C1 segment of cervical spinal cord (tissue), 14 donors: ENCODE data around the gene NUP50.
"Not testable (repeated sequence)": the region's sequence is repeated elsewhere in the genome, so short reads cannot be mapped to it uniquely, and the experiment has no call there.

Source experiments
- DNase-seq, 14 donors: peaks; one replicate each; lab custom pipeline; 2025; lab: John Stamatoyannopoulos, UW

Gene NUP50

DNA sequence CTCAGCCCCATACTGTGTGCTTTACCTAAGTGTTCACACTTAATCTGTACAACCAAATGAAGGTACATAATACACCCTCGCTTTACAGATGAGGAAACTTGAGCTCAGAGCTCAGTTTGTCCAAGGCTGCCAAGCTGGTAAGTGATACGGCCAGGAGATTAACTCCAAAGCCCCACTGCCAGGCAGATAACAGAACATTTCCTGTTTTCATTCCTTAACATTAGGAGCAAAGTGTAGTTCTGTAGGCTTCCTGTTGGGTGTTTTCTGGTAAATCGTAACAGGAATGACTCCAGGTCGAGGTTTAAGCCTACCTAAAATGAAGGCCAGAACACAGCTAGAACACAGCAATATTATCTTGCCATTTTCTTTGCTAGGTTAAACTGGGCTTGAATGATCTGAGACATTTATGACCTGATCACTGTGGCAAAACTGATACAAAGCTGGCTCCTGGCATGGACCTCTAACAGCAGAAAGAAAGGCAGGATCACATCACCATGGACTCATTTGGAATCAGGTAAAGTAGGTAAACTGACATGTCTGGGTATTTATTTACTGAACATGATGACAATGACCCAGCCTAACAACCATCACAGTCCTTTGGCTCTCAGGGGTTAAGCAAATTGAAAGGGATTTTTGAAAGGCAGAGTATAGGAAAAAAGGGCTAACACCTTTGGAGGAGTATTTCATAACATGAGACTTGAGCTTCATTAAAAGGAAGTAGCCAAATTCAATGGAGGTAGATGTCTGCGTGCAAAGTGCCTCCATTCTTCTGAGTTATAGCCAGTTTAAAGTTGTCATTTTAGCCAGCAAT lies 3.9 kb upstream of the NUP50 start:
- DNase-seq, result no peak

DNA sequence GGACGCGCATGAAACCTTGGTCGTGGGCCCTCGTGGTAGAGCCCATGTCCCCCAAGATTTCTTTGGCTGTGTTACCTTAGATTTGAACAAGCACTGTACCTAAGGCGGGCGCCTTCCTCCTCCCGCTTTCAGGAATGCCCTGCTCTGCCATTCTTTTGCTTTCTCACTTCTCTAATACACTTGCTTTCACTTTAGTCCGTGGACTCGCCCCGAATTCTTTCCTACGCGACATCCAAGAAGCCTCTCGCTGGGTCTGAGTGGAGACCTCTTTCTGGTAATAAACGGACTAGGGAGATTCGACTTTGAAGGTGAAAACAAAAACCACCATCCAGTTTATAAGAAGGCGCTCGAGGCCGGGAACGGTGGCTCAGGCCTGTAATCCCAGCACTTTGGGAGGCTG lies 1.2 kb upstream of the NUP50 start:
- no peak for DNase-seq

DNA sequence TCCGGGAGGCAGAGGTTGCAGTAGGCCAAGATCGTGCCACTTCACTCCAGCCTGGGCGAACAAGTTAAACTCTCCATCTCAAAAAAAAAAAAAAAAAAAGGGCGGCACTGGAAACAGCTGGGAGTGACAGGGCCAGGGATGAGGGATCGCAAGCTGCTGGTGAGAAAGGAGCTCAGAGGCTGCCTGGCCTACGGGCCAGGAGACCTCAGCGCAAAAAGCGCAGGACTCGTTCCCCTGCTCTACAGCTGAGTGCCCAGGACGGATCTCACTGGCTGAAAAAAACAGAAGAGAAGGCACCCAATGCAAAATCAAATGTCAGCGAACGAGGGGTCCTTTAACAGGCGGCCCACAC lies 650 bp upstream of the NUP50 start:
- DNase-seq, result no peak

DNA sequence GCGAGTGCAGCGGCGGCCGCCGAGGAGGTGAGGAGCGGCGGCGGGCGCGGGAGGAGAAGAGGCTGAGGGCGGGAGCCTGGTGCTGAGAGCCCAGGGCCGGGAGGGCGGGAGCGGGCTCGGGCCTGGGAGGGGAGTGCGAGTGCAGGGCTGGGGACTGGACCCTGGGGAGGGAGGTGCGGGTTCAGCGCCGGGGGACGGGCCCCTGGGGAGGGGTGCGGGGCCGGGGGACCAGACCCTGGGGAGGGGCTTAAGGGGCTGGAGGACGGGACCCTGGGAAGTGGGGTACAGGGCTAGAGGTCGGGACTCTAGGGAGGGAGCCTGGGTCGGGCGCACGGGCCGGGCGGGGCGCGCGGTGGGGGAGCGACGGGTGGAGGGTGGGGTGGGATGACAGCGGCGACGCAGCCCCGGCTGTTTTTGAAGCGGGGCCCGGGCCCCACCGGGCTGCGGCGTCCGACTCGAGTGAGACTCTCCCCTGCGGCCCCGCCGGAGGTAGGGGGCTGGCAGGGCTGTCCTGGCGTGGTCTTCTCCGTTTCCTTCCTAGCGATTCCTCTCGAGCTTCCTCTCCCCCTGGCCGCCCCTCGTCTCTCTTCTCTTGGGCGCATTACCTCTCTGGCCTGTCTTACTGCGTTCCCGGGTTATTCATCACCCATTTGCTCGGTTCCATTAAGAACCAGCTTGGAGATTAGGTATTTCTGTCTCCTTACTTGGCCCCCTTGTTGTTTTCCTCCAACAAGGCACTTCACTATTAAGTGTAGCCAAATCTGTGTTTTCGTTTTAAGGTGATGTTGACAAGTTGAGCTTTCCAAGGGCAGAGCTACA lies 754 bp downstream of the NUP50 start:
- DNase-seq, result peak in 9 of 14 donors; percentile 41 to 66 (median 43)

DNA sequence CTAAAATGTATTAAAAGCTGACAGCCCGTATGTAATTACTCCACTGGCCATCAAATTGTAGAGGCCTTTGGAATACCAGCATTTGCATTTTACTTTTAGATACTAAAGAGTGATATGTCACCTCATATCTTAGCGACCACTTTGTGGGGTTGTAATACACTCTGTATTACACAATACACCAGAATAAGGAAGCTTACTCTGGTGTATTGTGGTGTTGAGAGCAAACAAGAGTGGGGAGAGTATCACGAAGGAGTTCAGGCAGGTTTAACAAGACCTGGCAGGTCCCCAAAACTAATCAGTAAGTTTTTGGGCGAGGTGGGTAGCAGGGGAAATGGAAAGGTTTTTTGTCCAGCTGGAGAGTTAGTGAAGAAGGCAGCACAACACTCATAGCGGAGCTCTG lies 3.2 kb downstream of the NUP50 start:
- no peak for DNase-seq

GRCh38 chr22:45169591-45170466 lies 6.1 kb downstream of the NUP50 start:
- no peak for DNase-seq

DNA sequence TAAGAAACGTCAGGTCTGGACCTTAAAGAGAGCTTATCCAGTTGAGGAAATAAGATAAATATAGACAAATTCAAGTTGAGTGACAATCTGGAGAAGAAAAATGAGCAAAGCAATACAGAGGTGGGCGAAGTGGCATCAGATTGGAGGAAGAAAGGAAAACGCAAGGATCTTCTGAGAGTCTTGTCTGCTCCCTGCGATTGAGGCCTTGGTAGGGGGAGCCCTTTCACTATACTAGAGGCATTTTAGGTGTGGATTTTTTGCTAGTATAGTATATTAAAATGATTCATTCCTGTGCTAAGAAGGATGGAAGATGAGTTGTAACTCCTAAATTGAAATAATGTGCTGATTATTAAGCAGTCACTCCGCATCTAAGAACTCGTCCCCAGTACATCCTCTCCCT lies 8.1 kb downstream of the NUP50 start:
- DNase-seq, result no peak

GRCh38 chr22:45172881-45173585 lies 9.3 kb downstream of the NUP50 start:
- DNase-seq, result no peak

DNA sequence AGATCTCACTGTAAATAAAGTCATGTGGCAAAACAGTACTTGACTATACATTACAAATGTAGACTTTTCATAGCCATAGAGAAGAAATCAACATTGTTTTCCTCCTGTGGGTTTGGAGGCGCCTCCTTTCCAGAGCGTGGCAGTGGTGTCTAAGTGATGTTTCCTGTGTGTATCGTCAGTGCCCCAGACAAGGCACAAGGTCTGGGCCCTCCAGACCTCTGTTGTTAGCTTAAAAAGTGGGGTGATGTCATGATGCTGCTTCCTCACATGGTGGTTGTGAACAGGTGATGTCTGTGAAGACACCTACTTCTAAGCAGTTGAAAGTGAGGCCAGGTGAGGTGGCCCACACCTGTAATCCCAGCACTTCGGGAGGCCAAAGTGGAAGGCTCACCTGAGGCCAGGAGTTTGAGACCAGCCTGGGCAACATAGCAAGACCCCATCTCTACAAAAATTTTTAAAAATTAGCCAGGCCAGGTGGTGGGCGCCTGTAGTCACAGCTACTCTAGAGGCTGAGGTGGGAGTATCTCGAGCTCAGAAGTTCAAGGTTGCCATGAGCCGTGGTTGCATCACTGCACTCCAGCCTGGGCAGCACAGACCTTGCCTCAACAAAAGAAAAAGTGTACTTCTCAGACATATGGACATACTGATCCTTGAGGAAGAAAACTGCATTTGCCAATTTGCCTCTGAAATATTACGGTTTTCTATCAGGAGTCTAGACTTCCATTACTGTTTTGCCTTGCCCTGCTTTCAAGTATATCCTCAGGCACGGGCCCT lies 15.7 kb downstream of the NUP50 start:
- DNase-seq, result no peak

DNA sequence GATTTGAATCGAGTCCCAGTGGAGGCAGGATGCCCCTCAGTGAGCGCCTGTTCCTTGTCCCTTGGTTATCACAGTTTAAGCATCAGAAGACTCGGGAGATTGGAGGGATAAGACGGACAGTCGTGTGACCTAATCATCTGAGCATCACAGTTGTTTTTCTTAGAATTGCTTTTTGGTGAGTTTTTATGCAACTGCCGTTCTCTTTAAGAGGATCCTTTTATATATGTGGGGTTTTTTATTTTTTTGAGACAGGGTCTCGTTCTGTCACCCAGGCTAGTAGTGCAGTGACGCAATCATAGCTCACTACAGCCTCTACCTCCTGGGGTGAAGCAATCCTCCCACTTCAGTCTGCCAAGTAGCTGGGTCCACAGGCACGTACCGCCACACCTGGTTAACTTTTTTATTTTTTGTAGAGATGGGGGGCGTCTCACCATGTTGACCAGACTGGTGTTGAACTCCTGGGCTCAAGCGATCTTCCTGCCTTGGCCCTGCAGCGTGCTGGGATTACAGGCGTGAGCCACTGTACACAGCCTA lies 16.5 kb downstream of the NUP50 start:
- DNase-seq, result no peak

- DNase-seq, result no peak
Measured at GRCh38 chr22:45181240-45181639, 17.5 kb downstream of the NUP50 start.

DNA sequence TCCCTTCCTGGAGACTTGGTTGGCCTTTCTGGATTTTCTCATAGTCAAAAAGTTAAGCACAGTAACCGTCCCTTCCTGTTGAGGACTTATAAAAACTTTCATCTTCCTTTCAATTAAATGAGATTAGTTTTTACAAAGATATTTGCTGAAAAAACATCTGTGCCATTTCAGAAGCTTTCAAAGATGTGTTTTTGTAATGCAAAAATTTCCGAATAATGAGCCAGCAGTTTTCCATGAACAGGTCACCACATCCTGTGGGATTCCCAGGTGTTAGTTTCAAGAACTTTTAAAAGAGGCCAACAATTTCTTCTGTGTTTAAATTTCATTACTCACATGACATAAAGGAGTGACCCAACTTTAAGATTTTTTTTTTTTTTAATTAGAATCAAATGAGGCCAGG lies 18.0 kb downstream of the NUP50 start:
- DNase-seq, result no peak

DNA sequence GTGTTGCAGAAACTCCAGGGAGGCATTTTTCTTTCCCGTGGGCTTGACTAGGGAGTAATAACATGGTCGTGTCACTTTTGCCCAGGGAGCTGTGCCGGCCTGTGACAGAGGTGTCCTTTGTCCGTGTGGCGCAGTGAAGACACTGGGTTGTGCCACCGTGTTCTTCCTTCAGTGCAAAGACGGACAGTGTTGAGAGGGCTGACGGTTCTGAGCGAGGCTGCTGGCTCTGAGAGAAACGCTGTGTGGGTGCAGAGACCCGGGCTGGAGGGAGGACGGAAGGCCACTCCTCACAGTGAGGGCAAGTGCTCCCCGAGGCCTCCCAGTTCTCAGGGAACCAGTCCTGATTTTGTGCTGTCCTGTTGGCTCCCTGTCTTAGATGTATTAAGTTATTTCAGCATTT lies 20.2 kb downstream of the NUP50 start:
- no peak for DNase-seq

GRCh38 chr22:45185718-45186514 lies 22.2 kb downstream of the NUP50 start:
- no peak for DNase-seq

GRCh38 chr22:45187891-45188290 lies 24.2 kb downstream of the NUP50 start:
- no peak for DNase-seq

DNA sequence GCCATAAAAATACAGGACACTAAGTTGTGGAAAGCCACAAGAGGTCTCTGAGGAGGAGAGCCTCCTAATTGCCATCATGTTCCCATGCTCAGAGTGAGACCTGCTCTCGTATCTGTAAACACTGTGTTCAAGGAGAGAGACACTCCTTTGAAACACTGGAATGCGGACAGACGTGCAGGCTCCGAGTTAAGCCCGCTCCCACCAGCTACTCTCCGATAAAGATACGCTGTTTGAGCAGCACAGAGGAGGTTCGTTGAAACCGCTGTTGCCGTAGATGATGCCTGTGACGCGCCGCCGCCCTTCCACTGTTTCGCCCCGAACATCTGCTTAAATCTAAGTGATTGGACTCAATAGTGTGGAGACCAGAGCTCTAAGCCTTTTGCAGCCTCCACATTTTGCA lies 25.1 kb downstream of the NUP50 start:
- DNase-seq, result no peak

- DNase-seq, result no peak
Measured at GRCh38 chr22:45190202-45190872, 26.6 kb downstream of the NUP50 start.

DNA sequence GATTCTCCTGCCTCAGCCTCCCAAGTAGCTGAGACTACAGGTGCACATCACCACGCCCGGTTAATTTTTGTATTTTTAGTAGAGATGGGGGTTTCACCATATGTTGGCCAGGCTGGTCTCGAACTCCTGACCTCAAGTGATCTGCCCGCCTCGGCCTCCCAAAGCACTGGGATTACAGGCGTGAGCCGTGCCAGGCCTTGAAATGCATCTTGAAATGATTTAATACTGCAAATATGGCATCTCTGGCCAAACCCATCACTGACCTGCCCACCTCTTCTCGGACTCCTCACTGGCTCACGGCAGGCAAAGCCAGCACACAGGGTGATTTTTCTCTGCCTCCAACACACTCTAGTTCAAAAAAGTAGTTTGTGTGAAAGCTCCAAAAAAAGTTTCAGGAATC lies 28.0 kb downstream of the NUP50 start:
- DNase-seq, result not testable (repeated sequence)

DNA sequence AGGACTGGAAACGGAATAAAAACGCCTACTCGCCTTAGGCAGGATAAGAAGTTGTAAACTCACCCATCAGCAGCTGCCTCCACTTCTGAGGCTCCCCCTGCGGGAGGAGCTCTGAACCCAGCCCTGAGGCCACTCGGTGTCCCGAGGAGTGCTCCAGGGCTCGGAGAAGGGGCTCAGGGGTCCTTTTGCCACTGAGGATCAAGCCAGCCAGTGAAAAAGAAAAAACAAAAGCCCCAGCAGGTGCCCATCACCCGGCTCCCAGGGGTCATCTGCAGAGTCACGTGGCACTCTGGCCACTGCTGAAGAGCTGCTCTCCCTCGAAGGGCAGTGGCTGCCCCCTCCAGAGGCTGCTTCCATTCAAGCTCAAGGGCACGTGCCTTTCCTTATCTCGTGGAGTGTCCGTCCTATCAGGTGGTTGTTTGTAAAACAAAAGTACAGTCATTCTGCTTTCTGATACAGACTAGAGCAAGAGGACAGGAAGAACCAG lies 29.0 kb downstream of the NUP50 start:
- DNase-seq, result peak in 1 of 14 donors; percentile 7
